GM10847 (cell line): Measurements from ENCODE around the gene TMEM115.

Experiments used
- POLR2A ChIP-seq: IDR thresholded peaks from 2 replicates; pipeline ENCODE4 v1.6.1; 2011; ENCODE audit not compliant: insufficient read length; ENCODE audit errors: extremely low read depth

Gene TMEM115

GRCh38 chr3:50334339-50335075 lies 24.8 kb downstream of the TMEM115 start:
- TF ChIP-seq POLR2A: no peak

- TF ChIP-seq POLR2A: no peak
Observed at GRCh38 chr3:50333744-50334328, 25.5 kb downstream of the TMEM115 start.

GRCh38 chr3:50331364-50331907 lies 27.9 kb downstream of the TMEM115 start:
- TF ChIP-seq POLR2A: no peak

- no peak for TF ChIP-seq POLR2A
Observed at GRCh38 chr3:50330330-50330729, 29.0 kb downstream of the TMEM115 start.

GRCh38 chr3:50327943-50328691 lies 31.2 kb downstream of the TMEM115 start, which contains the start of gene TUSC2:
Gene TUSC2, minus strand, starts transcription at chr3:50328223. Its CDS starts 124 bp downstream, at chr3:50328099.
- TF ChIP-seq POLR2A: peak; percentile 74

GRCh38 chr3:50327129-50327528 lies 32.2 kb downstream of the TMEM115 start:
- no peak for TF ChIP-seq POLR2A

GRCh38 chr3:50326182-50326541 lies 33.2 kb downstream of the TMEM115 start:
- no peak for TF ChIP-seq POLR2A

GRCh38 chr3:50325497-50326181 lies 33.7 kb downstream of the TMEM115 start:
- no peak for TF ChIP-seq POLR2A

- no peak for TF ChIP-seq POLR2A
Observed at GRCh38 chr3:50325113-50325480, 34.2 kb downstream of the TMEM115 start.

- TF ChIP-seq POLR2A: no peak
Observed at GRCh38 chr3:50324351-50325112, 34.8 kb downstream of the TMEM115 start.

GRCh38 chr3:50323614-50324199 lies 35.6 kb downstream of the TMEM115 start:
- TF ChIP-seq POLR2A: no peak

- no peak for TF ChIP-seq POLR2A
Observed at GRCh38 chr3:50323092-50323600, 36.2 kb downstream of the TMEM115 start.

GRCh38 chr3:50322386-50323091 lies 36.8 kb downstream of the TMEM115 start, which contains the start of gene HYAL2:
Gene HYAL2, minus strand, starts transcription at chr3:50322745. Its CDS starts 2,256 bp downstream, at chr3:50320489.
- TF ChIP-seq POLR2A: no peak
